Measurements from ENCODE around the gene RAB17.

The RAB17 gene

DNA sequence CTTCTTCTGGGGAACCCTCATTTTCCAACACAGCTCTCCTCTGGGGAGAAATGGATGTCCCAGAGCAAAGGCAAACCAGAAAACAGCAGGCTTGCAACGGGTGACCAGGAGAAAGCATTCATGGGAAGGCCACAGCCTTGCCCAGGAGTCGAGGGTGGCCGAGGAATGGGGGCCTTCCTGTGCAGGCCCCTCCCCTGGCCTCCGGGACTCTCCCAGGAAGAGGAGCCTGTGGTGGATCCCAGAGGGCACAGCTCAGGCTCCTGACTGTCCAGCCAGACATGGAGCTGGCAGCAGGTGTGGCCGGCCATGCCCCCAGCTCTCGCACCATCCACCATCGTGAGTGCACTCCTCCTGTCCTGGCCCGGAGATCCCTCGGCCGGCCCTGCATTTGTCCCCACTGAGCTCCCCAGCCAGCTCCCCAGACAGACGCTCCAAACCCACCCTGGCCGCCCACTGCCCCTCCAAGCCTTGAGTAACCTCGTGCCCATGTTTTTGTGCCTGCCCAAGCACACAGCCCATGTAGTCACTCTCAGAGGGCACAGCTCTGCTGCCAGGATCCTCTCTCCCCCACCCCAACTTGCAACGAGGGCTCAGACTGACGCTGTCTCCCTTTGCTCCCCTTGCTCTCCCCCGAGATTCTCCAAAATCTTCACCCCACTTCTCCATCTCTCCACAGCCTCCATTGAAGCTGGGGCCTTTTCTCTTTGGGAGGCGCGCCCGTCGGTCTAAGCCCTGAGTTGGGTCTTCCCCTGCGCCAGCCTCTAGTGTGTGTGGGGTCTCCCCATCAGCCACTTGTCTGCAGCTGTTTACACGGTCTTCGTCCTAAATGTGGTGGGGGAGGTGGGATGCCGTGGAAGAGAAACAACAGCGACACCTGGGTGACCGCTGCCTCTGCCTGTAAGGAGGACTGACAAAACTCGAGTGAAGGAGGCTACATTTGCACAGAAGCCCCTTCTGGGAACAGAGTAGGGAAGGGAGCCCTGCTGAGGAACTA lies 14.4 kb downstream of the RAB17 start:
- FAIRE-seq: no peak

DNA sequence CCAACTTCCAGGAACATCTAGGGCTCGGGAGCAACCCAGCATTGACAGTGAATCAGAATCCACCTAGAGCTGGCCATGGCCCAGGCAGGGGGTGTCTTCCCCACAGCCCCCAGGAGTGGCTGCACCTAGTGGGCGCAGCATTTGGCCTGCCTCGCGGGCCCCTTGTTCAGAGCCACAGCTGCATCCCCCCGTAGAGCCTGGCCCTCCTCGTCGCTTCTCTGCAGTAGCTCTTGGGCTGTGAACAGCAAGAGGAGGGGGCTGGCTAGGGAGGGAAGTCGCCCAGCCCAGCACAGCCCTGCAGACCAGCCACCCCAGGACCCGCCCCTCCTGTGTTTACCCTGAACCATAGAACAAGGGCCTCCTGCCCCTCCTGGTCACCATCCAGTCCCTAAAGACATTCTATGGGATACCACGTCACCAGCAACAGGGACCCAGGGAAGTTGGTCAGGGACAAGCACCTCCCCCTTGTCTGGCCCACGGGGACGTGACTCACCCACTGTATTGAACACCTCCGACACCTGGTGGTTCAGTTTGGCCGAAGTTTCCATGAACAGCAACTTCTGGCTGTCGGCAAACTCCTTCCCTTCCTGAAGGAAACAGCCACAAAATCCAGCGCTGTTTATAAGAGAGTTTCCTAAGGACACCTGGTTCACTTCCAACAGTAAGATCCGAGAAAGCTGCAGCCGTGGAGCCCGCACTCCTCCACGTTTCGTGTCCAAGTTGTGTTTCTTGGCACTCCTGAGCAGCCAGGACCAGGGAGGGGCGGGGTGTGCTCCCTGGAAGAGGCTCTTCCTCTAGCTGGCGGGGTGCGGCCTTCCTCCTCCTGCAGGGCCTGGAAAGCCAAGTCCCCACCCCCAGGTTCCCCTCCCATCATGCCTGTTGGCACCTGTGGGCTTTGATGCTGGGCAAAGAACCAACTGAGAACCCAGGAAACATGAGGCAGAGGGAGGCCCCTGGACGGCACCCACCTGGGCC lies 15.4 kb downstream of the RAB17 start:
- FAIRE-seq: no peak

DNA sequence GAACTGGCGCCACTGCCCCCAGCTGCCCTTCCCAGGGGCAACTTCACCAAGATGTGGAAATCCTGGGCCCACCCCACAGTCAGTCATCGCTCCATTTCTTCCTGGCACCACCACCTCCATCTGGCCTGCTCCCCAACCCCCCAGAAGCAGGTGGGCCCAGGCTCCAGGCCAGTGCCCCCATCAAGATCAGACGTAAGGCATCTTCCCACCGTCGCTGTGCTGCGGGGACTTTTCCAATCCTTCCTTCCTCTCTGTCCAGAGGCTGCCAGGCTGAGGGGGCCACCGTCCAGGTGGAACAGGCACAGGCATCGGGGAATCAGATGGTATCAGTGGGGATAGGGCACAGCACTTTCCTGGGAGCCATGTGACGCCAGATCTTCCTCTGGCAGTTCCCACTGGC lies 16.1 kb downstream of the RAB17 start:
- FAIRE-seq: no peak

DNA sequence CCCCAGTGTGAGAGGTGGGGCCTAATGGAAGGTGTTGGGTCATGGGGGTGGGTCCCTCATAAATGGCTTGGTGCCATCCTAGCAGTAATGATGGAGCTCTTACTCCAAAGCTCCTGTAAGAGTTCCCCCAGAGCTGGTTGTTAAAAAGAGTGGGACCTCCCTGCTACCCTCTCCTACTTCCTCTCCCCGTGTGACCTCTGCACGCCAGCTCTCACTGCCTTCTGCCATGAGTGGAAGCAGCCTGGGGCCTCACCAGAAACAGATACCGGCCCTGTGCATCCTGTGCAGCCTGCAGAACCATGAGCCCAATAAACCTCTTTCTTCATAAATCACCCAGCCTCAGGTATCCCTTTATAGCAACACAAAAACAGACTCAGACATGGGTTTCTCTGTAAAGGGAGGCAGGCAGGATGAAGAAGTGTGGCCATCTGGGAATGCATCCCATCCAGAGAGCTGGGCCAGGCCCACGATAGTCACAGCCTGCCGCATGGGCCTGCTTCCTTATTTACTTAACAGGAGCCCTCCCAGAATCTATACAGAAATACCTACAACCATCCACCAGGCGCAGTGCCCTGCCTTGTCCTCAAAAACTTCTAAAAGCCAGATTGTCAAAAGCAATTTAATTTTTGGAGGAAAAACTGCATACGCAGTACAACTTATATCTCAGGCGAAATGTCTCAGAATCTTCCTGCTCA lies 16.7 kb downstream of the RAB17 start:
- no peak for FAIRE-seq

DNA sequence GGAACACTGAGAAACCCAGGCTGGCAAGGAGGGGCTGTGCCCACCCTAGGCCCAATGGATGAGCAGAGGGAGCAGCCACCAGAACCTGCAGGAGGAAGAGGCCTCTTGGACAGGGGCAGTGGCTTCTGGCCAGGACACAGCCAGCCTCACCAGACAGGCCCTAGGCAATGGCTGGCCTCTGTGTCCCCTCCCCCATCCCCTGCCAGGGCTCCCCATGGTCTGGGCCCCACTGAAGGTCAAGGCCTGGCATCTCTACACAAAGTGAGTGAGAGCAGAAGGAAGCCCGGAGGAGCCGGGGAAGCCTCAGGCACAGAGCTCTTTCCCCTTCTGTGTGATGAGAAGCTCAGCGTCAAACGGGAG lies 17.8 kb downstream of the RAB17 start:
- no peak for FAIRE-seq

DNA sequence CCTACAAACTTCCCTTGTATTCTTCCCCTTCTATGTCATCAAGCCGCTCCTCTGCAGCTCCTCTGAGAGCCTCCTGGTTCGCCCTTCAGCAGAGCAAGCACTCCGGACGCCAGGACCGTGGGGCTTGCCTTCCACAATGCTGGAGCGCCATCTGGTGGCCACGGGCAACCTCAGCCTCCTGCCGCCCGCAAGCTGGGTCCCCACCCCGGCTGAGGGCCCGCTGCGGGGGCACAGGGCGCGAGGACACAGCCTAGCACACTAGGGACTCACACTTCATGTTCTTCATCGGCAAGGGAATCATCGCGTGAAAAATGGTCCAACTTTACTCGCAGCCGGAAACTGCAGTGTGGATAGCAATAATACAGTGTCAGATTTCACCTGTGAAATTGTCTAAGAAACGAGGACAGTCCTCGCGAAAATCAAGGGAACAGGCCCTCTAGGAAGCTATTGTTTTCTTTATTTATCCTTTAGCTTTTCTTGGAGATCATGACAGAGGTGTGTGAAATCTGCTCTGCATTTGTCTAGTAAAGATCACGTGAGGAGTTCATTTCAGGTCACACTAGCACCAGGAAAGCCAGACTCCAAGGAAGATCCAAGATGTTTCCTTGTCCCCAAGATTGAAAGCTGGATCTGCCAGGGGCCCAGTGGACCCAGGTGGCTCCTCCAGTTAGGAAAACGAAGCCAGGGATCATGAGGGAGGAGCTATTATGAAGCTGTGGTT lies 18.4 kb downstream of the RAB17 start:
- peak; percentile 28 for FAIRE-seq

DNA sequence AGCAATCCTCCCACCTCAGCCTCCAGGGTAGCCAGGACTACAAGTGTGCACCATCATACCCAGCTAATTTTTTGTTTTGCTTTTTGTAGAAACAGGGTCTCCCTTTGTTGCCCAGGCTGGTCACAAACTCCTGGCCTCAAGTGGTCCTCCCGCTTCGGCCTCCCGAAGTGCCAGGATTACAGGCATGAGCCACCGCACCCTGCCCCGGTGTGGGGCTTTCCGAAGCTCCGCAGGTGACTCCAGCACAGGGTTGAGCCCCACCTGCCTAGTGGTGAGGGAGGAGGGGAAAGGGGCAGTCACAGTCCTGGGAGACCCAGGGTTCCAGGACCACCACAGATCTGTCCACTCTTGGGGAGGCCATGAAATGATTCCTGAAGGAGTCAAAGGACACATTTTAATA lies 19.0 kb downstream of the RAB17 start:
- no peak for FAIRE-seq

DNA sequence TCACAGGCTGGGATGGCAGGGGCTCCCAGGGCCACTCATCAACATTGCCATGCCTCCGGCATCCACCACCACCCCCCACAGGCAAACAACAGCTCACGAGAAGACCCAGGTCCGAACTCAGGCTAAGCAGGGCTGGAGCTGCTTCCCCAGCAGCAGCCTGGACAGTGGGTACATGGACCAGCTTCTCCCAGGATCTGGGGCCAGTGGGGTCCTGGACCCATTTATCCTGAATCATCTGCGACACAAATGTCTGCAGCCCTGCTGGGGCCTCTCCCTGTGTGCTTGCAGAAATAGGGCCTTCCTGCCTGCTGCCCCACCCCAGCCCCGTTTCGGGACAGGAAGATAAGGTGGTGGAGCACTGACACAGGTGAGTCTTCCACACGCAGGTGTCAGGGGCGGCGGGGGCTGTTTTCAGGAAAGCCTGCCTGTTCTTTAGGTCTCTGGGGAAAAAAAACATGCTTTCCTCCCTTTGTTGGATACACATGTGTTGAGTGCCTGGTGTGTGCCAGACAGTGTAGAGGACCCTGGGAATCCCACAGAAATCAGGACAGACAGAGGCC lies 19.7 kb downstream of the RAB17 start:
- no peak for FAIRE-seq

DNA sequence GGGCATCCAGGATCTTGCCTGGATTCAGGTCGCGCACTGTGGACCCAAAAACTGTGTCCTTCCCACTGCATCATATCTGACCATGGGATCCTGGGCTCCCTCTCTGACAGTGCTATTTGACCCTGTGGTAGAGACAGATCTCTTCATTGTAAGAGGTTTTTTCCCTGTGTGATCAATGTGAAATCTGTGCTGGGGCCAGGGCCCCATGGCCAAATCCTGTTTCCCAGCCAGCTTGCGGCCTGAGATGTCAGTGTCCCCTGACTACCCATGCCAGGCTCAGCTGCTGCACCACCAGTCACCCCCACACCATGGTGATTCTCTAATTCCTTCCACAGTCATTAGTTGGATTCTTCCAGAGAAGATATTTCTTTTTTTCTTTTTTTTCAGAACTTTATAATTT lies 20.6 kb downstream of the RAB17 start:
- no peak for FAIRE-seq

DNA sequence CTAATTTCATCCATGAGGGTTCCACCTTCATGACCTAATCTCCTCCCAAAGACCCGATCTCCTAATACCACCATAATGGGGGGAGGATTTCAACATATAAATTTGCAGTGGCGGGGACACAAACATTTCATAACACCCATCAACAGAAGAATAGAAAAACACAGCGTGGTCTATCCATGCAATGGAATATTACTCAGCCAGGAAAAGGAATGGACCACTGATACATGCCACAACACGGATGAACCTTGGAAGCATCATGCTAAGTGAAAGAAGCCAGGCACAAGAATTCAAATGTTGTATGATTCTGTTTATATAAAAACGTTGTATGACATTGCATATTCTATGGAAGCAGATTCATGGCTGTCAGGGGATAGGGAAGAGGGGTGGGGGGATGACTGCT lies 21.5 kb downstream of the RAB17 start:
- FAIRE-seq: no peak

DNA sequence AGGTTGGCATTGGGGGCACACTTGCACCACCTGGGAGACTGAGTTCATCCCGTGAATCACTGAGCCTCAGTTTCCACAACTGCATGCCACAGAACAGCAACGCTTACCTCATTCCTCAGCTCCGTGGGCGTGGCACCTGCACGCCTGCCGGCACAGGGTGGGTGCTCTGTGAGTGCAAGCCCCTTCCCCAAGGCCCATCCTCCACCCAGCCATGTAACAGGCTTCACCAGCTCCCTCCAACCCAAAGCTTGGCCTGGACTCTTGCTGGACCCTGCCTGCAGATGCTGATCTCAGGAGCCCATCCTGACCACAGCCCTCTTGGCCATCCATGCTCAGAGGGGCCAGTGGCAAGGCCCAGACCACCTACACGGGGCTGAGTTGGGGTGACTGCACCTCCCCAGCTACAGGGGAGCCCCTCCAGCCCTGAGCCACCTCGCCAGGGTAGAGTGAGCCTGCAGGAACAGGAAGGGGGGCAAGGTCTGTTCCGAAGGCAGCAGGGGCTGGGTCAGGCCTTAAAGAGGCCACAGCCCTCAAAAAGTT lies 22.3 kb downstream of the RAB17 start:
- FAIRE-seq: no peak

DNA sequence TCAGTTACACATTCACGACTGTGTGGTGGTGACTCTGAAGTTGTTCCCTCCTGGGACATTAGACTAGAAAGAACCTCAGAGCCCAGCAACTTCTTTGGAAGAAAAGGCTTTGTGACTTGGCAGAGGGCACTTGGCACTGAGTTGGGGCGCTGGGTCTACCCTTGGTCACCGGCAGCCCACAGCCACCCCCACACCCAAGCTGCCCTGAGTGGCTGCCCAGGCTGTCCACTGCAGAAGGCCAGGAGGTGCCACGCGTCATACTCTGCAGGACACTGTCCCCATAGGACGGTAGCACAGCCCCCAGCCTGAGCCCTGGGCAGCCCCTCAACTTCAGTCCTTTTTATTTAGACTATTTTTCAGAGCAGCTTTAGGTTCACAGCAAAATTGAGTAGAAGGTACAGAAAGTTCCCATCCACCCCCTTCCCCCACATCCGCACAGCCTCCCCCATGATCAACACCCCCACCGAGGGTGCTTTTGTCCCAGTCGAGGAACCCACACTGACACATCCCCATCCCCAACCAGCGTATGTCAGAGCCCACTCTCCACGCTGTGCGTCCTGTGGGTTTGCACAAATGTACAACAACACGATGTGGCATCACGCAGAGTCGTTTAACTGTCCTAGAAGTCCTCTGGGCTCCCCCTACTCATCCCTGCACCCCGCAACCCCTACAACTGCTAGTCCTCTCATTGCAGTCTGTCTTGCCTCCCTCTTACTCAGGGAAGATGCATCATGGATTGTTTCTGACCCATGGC lies 23.1 kb downstream of the RAB17 start:
- FAIRE-seq: no peak

DNA sequence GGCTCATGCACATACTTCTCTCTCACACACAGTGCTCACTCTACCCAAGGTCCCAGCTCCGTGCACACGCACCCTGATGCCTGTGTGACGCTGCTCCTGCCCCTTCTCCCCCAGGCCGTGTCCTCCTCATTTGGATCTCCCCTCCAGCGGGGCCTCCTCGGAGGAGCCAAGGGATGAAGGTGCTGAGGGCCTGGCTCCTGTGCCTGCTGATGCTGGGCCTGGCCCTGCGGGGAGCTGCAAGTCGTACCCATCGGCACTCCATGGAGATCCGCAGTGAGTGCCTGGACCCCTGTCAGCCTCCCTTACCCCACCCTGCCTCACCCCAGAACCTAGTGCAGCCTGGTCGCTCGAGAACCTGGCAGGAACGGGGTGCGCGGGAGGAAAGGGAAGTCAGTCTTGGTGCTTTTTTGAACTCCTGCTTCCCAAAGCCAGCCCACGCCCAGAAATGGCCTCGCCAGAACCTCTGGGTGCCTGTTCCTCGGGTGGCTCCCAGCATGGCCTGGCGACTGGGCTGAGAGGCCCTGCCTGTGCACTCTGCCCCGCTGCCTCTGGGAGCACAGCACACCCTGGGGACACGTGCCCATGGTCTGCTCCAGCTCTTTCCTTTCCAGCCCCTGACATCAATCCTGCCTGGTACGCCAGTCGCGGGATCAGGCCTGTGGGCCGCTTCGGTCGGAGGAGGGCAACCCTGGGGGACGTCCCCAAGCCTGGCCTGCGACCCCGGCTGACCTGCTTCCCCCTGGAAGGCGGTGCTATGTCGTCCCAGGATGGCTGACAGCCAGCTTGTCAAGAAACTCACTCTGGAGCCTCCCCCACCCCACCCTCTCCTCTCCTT lies 23.9 kb downstream of the RAB17 start, which contains the start of gene PRLH:
PRLH (plus strand) TSS at position 174 of the 835 bp plus-strand sequence; CDS start at position 174, 0 bp downstream.
- no peak for FAIRE-seq

DNA sequence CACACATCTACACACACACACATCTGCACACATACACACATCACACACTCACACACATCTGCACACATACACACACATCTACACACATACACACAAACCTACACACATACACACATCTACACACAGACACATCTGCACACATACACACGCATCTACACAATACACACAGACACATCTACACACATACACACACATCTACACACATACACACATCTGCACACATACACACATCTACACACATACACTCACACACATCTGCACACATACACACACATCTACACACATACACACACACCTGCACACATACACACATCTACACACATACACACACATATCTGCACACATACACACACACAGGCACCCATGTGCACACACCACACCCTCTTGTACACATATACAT lies 24.6 kb downstream of the RAB17 start:
- FAIRE-seq: no peak

DNA sequence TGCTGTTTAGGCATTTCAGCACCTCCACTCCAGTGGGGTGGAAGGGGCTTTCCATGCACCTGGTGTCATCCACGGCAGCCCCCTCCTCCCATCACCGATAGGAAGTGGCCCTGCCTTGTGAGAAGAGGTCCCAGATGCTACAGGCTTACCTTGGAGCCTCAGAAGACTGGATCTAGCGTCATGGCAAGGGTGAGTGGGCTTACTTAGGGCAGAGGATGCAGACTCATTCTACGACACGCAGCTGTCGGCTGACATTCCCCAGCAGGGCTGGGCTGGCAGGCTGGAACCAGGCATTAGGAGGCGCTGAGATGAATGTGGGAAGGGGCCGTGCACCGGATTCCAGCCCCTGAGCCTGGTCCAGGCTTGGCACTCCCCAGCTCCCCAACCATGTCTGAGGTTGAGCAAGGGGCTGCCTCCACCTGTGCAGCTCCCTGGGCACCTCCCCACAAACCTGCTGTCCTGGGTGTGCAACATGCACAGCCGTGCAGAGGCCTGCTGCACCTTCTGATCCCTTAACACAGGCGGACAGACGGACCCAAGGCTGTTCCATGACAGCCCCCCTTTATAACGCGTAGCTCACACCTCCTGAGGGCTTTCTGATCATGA lies 25.9 kb downstream of the RAB17 start:
- no peak for FAIRE-seq

DNA sequence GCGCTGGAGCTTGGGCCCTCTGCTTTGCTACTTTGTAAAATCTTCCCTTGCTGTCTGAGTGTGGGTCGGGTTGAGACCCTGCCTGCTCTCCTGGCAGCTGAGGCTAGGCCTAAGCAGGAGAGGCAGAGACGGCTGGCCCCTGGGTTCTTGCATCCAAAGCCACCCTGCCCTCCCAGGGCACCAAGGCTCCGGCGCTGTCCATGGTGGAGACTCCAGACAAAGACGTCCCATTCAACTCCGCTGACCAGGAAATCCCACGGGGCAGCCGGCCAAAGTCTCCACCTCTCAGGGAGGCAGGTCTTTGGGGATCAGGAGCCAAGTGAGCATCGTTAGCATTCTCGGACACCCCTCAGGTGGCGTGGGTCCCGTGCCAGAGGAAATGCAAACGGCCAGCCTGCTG lies 26.7 kb downstream of the RAB17 start:
- FAIRE-seq: no peak

DNA sequence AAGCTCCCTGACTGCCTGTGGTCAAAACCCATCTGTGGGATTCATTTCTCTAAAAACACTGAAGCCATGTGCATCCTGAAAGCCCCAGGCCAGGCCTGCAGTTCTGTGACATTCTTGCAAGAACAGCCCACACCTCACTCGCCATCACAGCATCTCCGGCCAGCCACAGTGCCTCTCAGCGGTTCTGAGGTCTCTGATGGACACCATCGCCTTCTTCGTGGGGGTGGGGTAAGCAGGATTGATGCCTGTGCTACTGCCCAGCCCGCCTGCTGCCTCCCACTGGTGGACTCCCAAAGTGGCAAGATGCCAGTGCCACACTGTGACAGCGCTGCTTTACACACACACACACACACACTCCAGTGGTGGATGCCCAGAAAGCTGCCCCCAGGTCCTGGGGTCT lies 29.3 kb downstream of the RAB17 start:
- FAIRE-seq: no peak

DNA sequence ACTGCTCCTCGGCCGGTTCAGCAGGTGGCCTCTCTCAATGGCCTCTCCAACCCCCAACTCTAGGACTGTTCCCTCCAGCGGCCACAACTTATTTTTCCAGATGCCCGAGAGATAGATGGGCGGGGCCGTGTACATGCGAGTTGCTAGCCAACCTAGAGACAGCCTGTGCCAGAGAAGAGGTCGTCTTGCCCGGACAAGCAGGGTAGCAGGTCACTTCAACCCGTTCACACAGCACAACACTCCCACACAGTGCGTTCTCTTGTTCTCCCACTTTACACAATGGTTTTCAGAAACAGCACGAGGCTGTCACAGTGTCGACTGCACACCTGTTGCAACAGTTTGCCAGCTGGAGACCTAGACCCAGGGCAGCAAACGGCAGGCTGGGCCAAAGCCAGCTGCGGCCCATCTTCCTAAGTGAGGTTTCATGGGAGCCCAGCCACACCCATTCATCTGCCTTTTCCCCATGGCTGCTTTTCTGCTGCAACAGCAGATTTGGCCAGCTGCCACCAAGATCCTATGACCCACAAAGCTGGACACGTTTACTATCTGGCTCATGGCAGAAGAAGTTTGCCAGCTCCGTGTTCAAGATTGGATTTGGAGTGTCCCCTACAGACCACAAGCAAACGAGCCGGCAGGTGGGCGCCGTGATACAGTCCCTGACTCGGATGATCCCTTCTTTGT lies 31.4 kb downstream of the RAB17 start:
- FAIRE-seq: no peak

DNA sequence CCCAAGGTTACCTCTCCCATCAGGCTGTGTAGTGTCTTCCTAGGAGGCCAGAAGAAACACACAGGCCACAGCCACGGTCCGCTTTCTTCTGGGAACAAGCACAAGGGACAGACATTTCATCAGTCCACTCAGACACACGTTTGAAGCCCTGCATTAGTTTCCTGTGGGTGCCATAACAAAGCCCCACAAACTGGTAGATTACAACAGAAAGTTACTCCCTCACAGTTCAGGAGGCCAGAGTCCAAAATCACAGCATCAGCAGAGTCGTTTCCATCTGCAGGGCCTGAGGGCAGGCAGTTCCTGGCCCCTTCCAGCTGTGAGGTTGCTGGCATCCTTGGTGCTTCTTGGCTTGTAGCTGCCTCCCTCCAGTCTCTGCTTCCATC lies 32.9 kb downstream of the RAB17 start:
- no peak for FAIRE-seq

Measured in TTC549 (cell line).